ENCODE results near the gene SAMD4B.
"Not testable (repeated sequence)": the region's sequence is repeated elsewhere in the genome, so short reads cannot be mapped to it uniquely, and the experiment has no call there.

Gene SAMD4B

DNA sequence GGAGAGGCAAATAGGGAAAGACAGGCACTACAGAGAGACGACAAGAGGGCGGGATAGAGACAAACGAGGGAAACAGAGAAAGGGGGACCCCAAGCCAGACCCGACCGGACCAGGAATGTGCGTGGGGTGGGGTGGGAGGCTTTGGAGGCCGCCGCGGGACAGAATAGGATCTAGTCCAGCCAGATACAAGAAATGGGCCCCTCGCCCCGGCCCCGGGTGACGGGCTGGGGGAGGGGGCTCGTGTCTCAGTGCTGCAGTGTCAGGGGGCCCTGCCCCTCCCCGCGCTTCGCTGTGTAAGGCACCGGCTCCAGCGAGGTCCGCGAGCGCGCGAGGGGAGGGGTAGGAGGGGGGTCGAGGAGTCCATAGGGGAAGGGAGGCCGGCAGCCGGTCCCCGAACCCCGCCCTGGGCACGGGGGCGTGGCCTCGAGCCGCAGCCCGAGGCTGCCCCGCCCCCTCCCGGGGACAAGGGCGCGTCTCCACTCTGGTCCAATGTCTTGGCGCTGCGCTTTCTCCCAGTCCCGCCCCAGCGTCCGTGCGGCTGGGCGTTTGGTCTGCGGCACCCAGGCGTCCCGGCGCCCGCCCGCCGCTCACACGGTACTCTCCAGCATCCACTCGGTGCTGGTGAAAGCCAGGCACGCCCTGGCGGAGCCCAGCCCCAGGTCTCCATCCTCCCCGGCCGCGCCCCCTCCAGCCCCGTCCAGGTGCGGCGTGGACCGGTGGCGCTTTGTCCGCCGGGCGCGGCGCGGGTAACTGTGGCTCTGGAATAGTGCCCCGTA is 35.0 kb upstream of the SAMD4B start:
- Histone ChIP-seq H3K4me1 (ENCODE audit: insufficient read depth, insufficient read length) (peaks cover 10% of the 10 kb centered on the region), H3K4me3 (ENCODE audit: insufficient read length, low read depth) (peak overlapping the region; percentile 63), H3K36me3 (ENCODE audit: insufficient read depth, insufficient read length, low read length) (no peaks in the 10 kb centered on the region), H3K9me3 (ENCODE audit: insufficient read depth, low read length) (no peaks in the 10 kb centered on the region), H3K9ac (ENCODE audit: insufficient read length, low read depth) (peak overlapping the region; percentile 89), H3K27me3 (ENCODE audit: insufficient read depth, insufficient read length) (peaks cover 5% of the 10 kb centered on the region)
- no peak for TF ChIP-seq SUZ12 (IDR thresholded peaks at IDR 0.05; ENCODE audit: extremely low read depth, insufficient read depth, insufficient read length)
- no peak for TF ChIP-seq ZNF274 (IDR thresholded peaks at IDR 0.05; ENCODE audit: low read depth, low read length)
- no peak for TF ChIP-seq YY1 (IDR thresholded peaks at IDR 0.05; ENCODE audit: insufficient read depth, insufficient read length)
- peak; percentile 44 for DNase-seq (ENCODE audit: low read depth, low spot score)

DNA sequence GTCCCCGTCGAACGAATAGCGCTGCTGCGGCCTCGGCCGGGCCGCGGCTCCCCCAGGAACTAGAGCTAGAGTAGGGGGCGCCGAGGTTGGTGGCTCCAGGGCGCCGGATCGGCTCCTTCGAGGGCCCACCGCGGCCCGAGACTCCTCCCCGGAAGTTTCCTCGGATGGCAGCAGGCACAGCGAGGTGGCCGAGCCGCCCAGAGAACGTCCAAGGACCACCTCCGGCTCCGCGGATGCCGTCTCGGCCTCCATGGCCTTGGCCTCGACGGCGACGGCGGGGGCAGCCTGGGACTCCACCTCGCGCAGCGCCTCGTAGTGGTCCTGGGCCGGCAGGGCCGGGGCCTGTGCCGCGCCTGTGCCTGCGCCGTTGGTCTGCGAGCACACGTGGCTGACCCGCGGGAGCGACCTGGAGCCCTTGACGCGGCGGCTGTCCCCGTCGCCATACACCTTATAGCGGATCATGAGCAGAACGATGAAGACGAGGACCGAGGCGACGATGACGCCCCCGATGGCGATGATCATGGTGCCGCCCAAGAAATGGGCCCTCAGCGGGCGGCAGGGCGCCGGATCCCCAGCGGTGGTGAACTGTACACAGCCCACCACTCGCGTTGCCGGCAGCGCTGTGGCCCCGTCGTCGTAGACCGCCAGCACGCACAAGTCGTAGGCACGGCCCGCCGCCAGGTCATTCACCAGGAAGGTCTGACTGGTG is 34.2 kb upstream of the SAMD4B start:
- H3K4me1 ChIP-seq (ENCODE audit: insufficient read depth, insufficient read length) = peaks cover 10% of the 10 kb centered on the region
- H3K4me3 ChIP-seq (ENCODE audit: insufficient read length, low read depth) = peak overlapping the region; percentile 63
- H3K9ac ChIP-seq (ENCODE audit: insufficient read length, low read depth) = peak overlapping the region; percentile 89

DNA sequence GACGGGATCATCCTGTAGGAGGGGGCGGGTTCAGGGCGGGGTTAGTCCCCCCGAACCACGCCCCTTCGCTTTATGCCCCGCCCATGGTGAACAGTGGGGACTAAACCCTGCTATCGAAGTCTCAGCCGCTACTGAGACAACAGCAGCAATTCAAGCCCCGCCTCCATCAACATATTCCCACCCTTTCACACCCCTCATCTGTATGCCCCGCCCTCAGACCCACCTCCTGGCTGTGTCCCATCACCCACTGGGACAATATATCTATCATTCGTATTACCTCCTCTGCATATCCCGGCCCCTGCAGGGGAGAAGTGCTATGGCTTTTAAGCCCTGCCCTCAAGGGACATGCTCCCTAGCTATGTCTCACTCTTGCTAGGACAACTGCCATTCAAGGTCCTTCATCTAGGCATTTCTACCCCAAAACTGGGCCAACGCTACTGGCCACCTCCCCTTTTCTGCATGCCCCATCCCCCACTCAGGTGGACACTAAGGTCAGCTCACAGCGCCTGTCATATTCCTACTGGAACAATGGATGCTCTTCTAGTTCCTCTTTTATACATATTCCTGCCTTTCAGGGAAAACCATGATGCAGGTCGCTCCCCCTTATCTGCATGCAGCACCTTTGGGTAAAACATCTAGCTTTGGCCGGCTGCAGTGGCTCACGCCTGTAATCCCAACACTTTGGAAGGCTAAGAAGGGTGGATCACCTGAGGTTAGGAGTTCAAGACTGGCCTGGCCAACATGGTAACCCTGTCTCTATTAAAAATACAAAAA is 33.5 kb upstream of the SAMD4B start:
- Histone ChIP-seq H3K4me1 (ENCODE audit: insufficient read depth, insufficient read length) (peaks cover 10% of the 10 kb centered on the region), H3K4me3 (ENCODE audit: insufficient read length, low read depth) (peak overlapping the region; percentile 63), H3K9me3 (ENCODE audit: insufficient read depth, low read length) (no peaks in the 10 kb centered on the region), H3K36me3 (ENCODE audit: insufficient read depth, insufficient read length, low read length) (no peaks in the 10 kb centered on the region), H3K9ac (ENCODE audit: insufficient read length, low read depth) (peak overlapping the region; percentile 89), H3K27me3 (ENCODE audit: insufficient read depth, insufficient read length) (peaks cover 5% of the 10 kb centered on the region)
- no peak for TF ChIP-seq SUZ12 (IDR thresholded peaks at IDR 0.05; ENCODE audit: extremely low read depth, insufficient read depth, insufficient read length)
- TF ChIP-seq YY1 (IDR thresholded peaks at IDR 0.05; ENCODE audit: insufficient read depth, insufficient read length) = no peak
- TF ChIP-seq ZNF274 (IDR thresholded peaks at IDR 0.05; ENCODE audit: low read depth, low read length) = no peak
- DNase-seq (ENCODE audit: low read depth, low spot score) = no peak

More for the DNA sequence above, 34.2 kb upstream of the SAMD4B start:
- no peaks in the 10 kb centered on the region for H3K36me3 ChIP-seq (ENCODE audit: insufficient read depth, insufficient read length, low read length)
- TF ChIP-seq SUZ12 (IDR thresholded peaks at IDR 0.05; ENCODE audit: extremely low read depth, insufficient read depth, insufficient read length) = no peak
- TF ChIP-seq YY1 (IDR thresholded peaks at IDR 0.05; ENCODE audit: insufficient read depth, insufficient read length) = no peak
- no peak for TF ChIP-seq ZNF274 (IDR thresholded peaks at IDR 0.05; ENCODE audit: low read depth, low read length)
- H3K9me3 ChIP-seq (ENCODE audit: insufficient read depth, low read length) = no peaks in the 10 kb centered on the region
- peaks cover 5% of the 10 kb centered on the region for H3K27me3 ChIP-seq (ENCODE audit: insufficient read depth, insufficient read length)
- no peak for DNase-seq (ENCODE audit: low read depth, low spot score)

DNA sequence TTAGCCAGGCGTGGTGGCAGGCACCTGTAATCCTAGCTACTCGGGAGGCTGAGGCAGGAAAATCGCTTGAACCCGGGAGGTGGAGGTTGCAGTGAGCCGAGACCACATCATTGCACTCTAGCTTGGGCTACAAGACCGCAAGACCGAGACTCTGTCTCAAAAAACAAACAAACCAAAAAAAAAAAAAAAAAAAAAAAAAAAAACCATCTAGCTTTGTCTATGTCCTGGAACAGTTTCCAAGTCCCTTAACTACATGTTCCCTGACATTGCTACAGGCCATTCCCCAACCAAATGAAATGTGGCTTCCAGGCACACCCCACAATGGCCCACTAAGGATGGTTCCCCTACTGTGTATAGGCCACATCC is 32.9 kb upstream of the SAMD4B start:
- H3K36me3 ChIP-seq (ENCODE audit: insufficient read depth, insufficient read length, low read length); H3K9ac ChIP-seq (ENCODE audit: insufficient read length, low read depth); DNase-seq (ENCODE audit: low read depth, low spot score); H3K27me3 ChIP-seq (ENCODE audit: insufficient read depth, insufficient read length); H3K4me3 ChIP-seq (ENCODE audit: insufficient read length, low read depth); H3K9me3 ChIP-seq (ENCODE audit: insufficient read depth, low read length): not testable (repeated sequence)
- peaks cover 10% of the 10 kb centered on the region for H3K4me1 ChIP-seq (ENCODE audit: insufficient read depth, insufficient read length)

DNA sequence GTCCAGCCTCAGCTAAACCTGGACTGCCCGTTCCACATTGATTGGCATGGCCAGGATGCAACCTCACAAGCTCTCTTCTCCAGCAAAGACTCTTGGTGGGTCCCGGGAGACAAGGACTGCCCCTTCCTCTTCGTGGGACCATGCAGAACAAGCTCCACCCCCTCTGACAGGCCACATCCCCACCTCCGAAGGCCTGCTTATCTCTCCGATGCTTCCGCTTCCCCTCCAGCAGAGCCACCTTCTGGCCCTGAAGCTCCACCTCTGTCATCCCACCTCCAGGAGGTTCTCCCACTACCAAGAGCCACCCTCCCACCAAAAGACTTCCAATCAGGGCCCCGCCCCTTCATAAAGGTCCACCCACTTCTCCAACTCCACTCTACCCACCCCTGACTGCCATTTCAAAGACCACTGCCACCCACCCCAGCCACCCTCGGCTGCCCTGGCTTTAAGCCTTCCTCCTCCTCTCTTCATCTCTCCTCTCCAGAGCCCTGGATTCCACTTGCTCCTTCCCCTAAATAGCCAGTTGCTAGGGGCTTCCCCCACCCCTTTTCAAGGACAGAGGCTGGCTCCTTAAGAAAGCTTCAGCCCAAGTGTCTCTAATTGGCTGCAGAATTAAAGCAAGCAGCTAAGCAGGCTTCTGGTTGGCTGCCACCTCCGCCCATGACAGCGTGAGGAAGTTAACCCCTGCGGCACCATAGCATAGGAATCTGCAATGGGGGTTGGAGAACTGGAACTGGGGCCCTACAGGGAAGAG is 31.5 kb upstream of the SAMD4B start:
- TF ChIP-seq ZNF274 (IDR thresholded peaks at IDR 0.05; ENCODE audit: low read depth, low read length) (no peak), YY1 (IDR thresholded peaks at IDR 0.05; ENCODE audit: insufficient read depth, insufficient read length) (no peak), SUZ12 (IDR thresholded peaks at IDR 0.05; ENCODE audit: extremely low read depth, insufficient read depth, insufficient read length) (no peak)
- peaks cover 7% of the 10 kb centered on the region for H3K4me1 ChIP-seq (ENCODE audit: insufficient read depth, insufficient read length)
- H3K27me3 ChIP-seq (ENCODE audit: insufficient read depth, insufficient read length) = peaks cover 5% of the 10 kb centered on the region
- peaks cover 4% of the 10 kb centered on the region for H3K36me3 ChIP-seq (ENCODE audit: insufficient read depth, insufficient read length, low read length)
- no peak for DNase-seq (ENCODE audit: low read depth, low spot score)
- no peaks in the 10 kb centered on the region for H3K9me3 ChIP-seq (ENCODE audit: insufficient read depth, low read length)
- no peak overlapping the region for H3K9ac ChIP-seq (ENCODE audit: insufficient read length, low read depth)
- no peak overlapping the region for H3K4me3 ChIP-seq (ENCODE audit: insufficient read length, low read depth)

DNA sequence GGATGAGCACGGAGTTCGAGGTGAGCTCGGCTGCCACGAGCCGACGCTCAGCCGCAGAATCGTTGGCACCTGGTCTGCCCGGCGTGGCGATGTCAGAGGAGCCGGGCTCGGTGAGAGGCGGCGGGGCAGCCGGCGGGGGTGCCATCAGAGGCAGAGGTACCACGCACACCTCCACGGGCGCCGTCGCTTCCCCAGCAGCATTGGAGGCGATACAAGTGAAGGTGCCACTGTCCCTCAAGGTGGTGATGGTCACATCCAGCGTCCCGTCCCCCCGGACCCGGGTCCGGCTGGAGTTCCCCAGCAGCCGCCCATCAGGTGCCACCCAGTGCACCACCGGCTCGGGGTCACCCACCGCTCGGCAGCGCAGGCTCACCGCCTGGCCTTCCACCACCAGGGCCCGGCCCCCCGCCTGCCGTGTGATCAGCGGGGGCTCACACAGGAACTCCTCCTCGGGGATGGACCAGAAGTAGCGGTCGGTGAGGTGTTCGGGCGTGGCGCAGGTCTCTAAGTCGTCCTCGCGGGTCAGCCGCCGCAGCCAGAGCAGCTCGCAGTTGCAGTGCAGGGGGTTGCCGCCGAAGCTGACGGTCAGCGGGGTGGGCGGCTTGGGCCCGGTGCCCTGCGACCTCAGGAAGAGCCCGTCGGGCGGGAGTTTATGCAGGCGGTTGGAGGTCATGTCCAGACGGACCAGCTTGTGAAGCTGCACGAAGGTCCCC is 28.0 kb upstream of the SAMD4B start:
- H3K9me3 ChIP-seq (ENCODE audit: insufficient read depth, low read length) = no peaks in the 10 kb centered on the region
- peaks cover 7% of the 10 kb centered on the region for H3K4me1 ChIP-seq (ENCODE audit: insufficient read depth, insufficient read length)
- DNase-seq (ENCODE audit: low read depth, low spot score) = no peak
- H3K36me3 ChIP-seq (ENCODE audit: insufficient read depth, insufficient read length, low read length) = peaks cover 4% of the 10 kb centered on the region
- H3K9ac ChIP-seq (ENCODE audit: insufficient read length, low read depth) = no peak overlapping the region
- TF ChIP-seq ZNF274 (IDR thresholded peaks at IDR 0.05; ENCODE audit: low read depth, low read length) (no peak), YY1 (IDR thresholded peaks at IDR 0.05; ENCODE audit: insufficient read depth, insufficient read length) (no peak), SUZ12 (IDR thresholded peaks at IDR 0.05; ENCODE audit: extremely low read depth, insufficient read depth, insufficient read length) (no peak)
- H3K27me3 ChIP-seq (ENCODE audit: insufficient read depth, insufficient read length) = peaks cover 9% of the 10 kb centered on the region
- no peak overlapping the region for H3K4me3 ChIP-seq (ENCODE audit: insufficient read length, low read depth)

Data from NT2/D1 (cell line).